ENCODE measurements around the gene OR1F1. TPM values are rescaled to one million over a fixed set of nuclear protein-coding genes. Genes with fewer than 3 reads are reported as not detected.

Gene OR1F1
- total and polyA plus RNA-seq, 9 of the 15 experiments (the other 6 are each of a cell fraction or from before 2014, with no cell fraction given), result 0.15 to 0.61 (median 0.35) TPM; not detected in 3

GRCh38 chr16:3183445-3184139 is 4.4 kb upstream of the OR1F1 start (continued):
- TF ChIP-seq ARID4B (CRISPR knock-in tag; IDR thresholded peaks at IDR 0.05) (0 out of 2 replicates have a peak, but pooled peaks have one; percentile 3), NR2F6 (CRISPR knock-in tag; IDR thresholded peaks at IDR 0.05) (no peak), PRPF4 (IDR thresholded peaks at IDR 0.05; ENCODE audit: insufficient read depth, low read depth, low read length, poor library complexity, severe bottlenecking) (no peak), DIDO1 (tag; IDR thresholded peaks at IDR 0.05; ENCODE audit: low read depth) (no peak), E2F1 (CRISPR knock-in tag; IDR thresholded peaks at IDR 0.05) (0 out of 2 replicates have a peak, but pooled peaks have one; percentile 17)
